NCI-H1105 treated with DMSO at 0.1 percent for 48 hours (cell line): ENCODE results near the gene PDE10A.

Experiments
- DNase-seq: peaks from one replicate; lab custom pipeline; 2025; lab: John Stamatoyannopoulos, UW

Gene PDE10A

GRCh38 chr6:165655191-165655590, 7.8 kb downstream of the PDE10A start:
- DNase-seq = no peak

GRCh38 chr6:165654144-165654543, 8.9 kb downstream of the PDE10A start:
- no peak for DNase-seq

GRCh38 chr6:165653607-165654006, 9.4 kb downstream of the PDE10A start:
- no peak for DNase-seq

- DNase-seq = no peak
Measured at GRCh38 chr6:165653196-165653595, 9.8 kb downstream of the PDE10A start.

GRCh38 chr6:165652766-165653165, 10.3 kb downstream of the PDE10A start:
- no peak for DNase-seq

GRCh38 chr6:165649166-165650137, 13.6 kb downstream of the PDE10A start:
- DNase-seq = no peak

- no peak for DNase-seq
Measured at GRCh38 chr6:165647041-165647440, 16.0 kb downstream of the PDE10A start.

GRCh38 chr6:165645919-165646318, 17.1 kb downstream of the PDE10A start:
- DNase-seq = no peak

GRCh38 chr6:165644586-165645266, 18.3 kb downstream of the PDE10A start:
- DNase-seq = no peak

GRCh38 chr6:165643015-165643414, 20.0 kb downstream of the PDE10A start:
- no peak for DNase-seq

- no peak for DNase-seq
Measured at GRCh38 chr6:165641672-165642156, 21.3 kb downstream of the PDE10A start.

- no peak for DNase-seq
Measured at GRCh38 chr6:165640806-165641205, 22.2 kb downstream of the PDE10A start.

- DNase-seq = no peak
Measured at GRCh38 chr6:165638530-165638929, 24.5 kb downstream of the PDE10A start.

GRCh38 chr6:165637586-165637985, 25.5 kb downstream of the PDE10A start:
- DNase-seq = no peak

GRCh38 chr6:165636402-165637048, 26.5 kb downstream of the PDE10A start:
- no peak for DNase-seq

GRCh38 chr6:165635965-165636364, 27.1 kb downstream of the PDE10A start:
- no peak for DNase-seq

- DNase-seq = no peak
Measured at GRCh38 chr6:165634101-165634880, 28.8 kb downstream of the PDE10A start.

GRCh38 chr6:165632194-165632593, 30.8 kb downstream of the PDE10A start:
- DNase-seq = no peak

GRCh38 chr6:165630544-165630953, 32.5 kb downstream of the PDE10A start:
- DNase-seq = no peak

- no peak for DNase-seq
Measured at GRCh38 chr6:165628955-165629354, 34.1 kb downstream of the PDE10A start.

- no peak for DNase-seq
Measured at GRCh38 chr6:165627366-165627765, 35.7 kb downstream of the PDE10A start.

GRCh38 chr6:165626711-165627110, 36.3 kb downstream of the PDE10A start:
- DNase-seq = no peak
